CD4-positive, alpha-beta T cell treated with Interleukin-6 at 100 ng/mL for 8 hours (primary cell): ENCODE measurements around the gene OR51S1.
"Not testable (repeated sequence)": the region's sequence is repeated elsewhere in the genome, so short reads cannot be mapped to it uniquely, and the experiment has no call there.

Source experiments
- DNase-seq: peaks from one replicate; pipeline ENCODE4 v3.0.0-alpha.2; 2020; ENCODE audit warnings: mixed read lengths, low spot score

Gene OR51S1, protein sequence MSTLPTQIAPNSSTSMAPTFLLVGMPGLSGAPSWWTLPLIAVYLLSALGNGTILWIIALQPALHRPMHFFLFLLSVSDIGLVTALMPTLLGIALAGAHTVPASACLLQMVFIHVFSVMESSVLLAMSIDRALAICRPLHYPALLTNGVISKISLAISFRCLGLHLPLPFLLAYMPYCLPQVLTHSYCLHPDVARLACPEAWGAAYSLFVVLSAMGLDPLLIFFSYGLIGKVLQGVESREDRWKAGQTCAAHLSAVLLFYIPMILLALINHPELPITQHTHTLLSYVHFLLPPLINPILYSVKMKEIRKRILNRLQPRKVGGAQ

DNA sequence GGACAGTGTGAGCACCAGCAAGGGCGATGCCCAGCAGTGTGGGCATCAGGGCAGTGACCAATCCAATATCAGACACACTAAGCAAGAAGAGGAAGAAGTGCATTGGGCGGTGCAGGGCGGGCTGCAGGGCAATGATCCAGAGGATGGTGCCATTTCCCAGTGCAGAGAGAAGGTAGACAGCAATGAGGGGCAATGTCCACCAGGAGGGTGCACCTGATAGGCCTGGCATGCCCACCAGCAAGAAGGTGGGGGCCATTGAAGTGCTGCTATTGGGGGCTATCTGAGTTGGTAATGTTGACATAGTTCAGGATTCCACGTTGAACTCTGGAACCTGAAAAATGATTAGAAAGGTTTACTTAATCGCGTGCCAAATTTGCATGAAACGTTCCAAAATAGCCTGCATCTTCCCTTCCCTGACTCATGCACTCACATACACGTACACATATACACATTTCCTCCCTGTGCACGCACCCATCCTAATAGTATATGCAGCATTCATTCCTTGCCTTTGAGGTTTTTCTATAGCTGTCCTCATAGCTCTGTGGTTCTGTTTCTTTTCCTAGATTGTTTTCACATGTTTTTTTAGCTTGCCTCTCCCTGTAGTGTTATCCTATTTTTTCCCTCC, at the start of gene OR51S1:
Gene OR51S1 (minus strand): TSS at position 301 of the 625 bp plus-strand sequence. CDS start 0 bp downstream, at position 301.
- DNase-seq, result no peak

DNA sequence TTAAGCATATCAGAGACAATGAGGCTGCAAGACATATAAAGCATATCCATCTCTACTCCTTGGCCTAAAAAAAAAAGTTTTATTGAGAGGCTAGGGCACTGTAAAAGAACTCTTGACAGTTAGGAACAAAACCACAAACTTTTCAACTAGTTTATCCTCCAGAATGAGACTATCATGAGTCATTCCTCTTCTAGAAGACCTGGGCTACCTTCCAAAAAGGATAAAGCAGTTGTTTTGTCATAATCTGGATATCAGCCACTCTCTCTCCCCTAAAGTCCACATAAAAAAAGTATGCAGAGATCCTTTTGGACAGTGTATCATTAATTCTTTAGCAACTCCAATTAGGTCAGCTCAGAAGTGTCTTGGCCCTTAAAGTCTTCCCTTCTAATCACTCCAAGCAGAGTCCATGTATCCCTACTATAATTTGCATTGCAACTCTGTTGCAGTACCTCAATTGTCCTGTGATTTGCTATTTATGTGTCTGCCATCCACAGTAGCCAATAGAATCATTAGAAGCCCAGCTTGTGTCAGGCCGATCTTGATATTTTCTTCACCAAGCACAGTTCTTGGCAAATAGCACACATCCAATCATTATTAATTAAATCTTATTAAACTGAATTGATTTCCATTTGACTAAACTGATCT, 43.1 kb upstream of the OR51S1 start:
- no peak for DNase-seq

DNA sequence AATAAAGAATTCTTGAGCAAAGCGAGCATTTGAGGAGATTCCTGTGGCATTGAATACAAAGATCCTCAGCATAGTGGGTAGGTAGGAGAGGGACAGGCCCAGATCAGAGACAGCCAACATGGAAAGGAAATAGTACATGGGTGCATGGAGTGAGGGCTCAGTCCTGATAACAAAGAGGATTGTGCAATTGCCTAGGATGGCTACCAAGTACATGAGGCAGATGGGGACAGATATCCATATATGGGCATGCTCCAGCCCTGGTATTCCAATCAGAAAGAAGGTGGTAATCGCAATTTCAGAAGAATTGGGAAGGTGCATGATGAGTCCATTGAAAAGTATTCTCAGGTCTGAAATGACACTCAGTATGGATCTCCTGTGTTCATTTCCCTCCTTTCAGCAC, 41.3 kb upstream of the OR51S1 start:
- DNase-seq, result no peak

DNA sequence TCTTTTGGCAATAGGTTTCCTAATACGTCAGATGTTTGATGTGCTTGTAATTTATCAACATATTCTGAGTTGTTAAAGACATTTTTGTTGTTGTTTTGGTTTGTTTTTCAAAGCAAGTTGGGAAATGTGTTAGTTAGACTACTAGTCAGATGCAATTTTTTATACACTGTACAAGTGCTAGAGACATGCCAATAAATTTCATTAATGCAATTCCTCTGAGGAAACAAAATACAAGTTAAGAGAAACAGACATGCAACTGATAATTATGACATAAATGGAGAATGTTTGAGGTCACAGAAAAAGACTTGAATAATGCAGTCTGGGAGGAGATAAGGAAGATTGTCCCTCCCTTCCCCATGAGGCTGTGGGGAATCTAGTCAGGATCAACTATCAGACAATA, 38.6 kb upstream of the OR51S1 start:
- no peak for DNase-seq

DNA sequence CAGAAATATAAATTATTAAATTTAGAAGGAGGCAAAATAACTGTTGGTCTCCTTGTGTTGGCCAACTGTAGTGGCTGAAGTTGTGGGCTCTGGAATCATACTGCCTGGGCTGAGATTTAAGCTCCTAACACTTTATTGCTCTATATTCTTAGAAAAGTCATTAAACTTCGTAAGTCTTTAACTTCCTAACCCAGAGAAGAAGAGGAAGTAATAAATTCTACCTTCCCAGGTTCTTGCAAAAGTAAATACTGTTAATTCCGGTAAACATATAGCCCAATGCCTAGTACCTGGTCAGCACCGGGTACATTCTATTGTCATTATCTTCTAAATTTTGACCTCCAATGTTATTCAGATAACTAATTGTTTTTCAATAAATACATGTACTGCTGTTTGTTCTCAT, 37.2 kb upstream of the OR51S1 start:
- DNase-seq, result no peak

DNA sequence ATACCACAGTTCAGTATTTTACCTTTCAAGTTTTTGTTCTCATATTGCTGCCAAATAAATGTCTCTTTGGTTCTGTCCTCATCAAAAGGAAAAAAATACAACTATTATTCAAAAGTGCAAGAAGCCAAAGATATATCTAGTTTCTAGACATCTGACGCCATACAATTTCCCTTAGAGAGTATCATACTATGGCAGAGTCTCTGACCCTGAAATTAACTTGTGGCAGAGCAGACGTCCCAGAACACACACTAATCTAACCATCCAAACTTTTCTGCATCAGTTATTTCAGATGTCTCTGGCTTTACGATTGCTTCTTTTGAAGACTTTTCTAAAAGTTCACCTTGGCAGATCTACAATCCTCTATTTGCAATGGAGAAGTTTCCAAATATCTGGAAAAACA, 35.4 kb upstream of the OR51S1 start:
- no peak for DNase-seq

DNA sequence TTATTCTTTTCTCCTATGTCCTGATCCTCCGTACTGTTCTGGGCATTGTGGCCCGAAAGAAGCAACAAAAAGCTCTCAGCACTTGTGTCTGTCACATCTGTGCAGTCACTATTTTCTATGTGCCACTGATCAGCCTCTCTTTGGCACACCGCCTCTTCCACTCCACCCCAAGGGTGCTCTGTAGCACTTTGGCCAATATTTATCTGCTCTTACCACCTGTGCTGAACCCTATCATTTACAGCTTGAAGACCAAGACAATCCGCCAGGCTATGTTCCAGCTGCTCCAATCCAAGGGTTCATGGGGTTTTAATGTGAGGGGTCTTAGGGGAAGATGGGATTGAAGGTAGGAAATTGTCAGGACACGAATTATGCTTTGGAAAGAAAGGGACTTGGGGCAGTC, 33.5 kb upstream of the OR51S1 start:
- DNase-seq, result no peak

DNA sequence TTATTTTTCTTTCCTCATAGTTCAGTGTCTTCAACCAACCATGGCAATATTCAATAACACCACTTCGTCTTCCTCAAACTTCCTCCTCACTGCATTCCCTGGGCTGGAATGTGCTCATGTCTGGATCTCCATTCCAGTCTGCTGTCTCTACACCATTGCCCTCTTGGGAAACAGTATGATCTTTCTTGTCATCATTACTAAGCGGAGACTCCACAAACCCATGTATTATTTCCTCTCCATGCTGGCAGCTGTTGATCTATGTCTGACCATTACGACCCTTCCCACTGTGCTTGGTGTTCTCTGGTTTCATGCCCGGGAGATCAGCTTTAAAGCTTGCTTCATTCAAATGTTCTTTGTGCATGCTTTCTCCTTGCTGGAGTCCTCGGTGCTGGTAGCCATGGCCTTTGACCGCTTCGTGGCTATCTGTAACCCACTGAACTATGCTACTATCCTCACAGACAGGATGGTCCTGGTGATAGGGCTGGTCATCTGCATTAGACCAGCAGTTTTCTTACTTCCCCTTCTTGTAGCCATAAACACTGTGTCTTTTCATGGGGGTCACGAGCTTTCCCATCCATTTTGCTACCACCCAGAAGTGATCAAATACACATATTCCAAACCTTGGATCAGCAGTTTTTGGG, 33.0 kb upstream of the OR51S1 start, which contains the start of gene OR51T1:
Gene OR51T1 (plus strand): TSS at position 41 of the 641 bp plus-strand sequence. CDS start 0 bp downstream, at position 41.
- DNase-seq, result no peak

DNA sequence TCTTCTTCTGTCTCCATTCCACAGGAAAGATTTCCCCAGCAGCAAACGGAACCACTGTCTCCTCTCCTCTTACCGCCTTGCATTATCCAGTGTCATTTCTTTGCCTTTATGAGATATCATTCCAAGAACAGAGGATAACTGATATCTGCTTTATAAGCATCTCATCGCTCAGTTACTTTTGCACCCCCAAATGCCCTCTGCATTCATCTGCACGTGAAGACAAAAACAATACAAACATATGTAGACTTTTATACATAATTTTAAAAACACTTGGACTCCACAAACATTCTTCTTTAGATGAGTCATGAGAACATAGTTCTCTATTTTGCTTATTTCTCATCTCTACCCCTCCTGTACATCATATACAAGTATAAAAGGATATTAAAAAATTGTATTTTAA, 32.2 kb upstream of the OR51S1 start:
- no peak for DNase-seq

DNA sequence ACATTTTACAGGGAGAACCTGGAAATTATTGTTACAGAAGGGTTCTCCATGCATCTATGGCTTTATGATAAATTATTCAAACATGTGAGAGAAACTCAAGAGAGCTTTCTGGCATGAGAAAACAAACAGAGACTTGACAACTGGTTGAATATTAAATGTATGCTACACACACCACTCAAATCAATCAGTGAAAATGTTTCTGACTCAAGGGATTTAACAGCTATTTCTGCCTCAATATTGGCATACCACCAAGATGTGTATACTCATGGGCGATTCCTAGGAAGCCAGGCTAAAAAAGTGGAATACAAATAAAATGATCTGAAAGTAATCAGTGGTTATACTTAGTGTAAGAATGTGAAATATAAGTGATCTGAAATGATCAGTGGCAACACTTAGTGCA, 16.8 kb upstream of the OR51S1 start:
- no peak for DNase-seq

DNA sequence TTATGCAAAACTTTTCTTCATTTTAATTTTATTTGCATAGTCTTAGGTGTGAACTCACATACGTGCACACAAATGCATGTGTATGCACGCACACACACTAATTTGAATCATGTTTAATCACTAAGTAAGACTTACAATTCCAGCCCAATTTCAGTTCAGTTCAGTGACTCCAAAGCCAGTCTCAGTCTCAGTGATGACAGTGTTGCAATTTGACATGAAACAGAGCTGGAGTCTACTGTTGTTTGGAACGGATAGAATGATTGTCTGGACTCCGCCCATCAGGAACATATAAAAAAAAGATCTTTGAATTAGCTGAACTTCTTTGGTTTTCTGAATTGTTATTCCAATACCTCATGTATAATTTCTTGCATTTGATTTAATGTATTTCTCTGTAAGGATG, 14.9 kb upstream of the OR51S1 start:
- no peak for DNase-seq

DNA sequence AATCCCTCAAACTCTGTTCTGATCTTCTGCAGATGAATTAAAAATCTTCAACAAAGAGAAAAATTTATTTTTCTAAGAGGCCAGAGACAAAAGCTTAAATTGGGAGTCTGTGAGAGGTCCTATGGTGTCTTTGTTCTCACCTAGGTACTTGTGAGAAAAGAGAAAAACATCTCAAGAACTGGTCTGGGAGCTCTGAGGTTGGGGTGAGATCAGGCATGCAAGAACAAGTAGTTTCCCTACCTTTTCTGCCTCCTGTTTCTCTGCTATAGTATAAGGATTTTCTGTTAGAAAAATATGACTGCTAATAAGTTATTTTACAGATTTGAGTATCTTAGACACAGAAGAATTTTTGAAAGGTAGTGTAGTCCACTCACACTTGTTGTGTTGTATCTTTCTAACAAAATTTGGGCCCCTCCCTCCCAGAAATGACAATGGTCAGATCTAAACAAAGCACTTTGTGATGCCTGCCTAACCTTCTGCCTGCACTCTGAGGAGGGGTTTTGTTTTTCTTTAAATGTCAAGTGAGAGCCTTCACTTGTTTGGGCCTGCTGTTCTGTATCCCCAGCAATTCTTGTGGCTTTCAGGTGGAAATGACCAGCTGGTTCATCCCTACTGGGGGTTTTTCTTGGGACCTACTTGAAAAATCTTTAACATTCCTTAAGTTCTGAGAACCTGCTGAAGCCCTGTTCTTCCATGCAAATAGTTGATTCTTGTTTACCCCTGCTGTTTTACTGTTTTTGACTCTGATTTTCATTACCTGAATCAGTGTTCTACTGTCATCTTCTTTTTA, 13.6 kb upstream of the OR51S1 start:
- no peak for DNase-seq

DNA sequence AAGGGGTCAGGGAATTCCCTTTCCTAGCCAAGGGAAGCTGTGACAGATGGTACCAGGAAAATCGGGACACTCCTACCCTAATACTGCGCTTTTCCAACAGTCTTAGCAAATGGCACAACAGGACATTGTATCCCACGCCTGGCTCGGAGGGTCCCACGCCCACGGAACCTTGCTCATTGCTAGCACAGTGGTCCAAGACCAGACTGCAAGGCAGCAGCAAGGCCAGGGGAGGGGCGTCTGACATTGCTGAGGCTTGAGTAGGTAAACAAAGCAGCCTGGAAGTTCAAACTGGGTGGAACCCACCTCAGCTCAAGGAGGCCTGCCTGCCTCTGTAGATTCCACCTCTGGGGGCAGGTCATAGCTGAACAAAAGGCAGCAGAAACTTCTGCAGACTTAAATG, 5.3 kb upstream of the OR51S1 start:
- not testable (repeated sequence) for DNase-seq

DNA sequence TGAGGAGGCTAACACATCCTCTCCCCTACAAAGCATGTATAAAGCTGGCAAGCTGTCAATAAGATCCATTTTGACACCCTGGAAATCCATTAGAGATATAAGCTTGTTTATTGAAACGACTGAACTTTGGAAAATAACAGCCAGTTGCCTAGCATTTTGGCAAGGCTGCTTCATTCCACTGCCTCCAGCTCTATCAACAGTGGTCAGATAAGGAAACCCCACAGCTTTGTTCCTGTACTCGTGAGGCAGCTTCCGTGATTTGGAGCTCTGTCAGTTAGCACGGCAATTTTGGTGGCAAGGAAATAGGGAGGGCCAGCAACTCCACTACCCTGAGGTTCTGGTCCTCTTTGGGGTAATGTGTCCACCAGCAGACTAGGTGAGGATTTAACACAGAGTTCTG, 2.0 kb upstream of the OR51S1 start:
- no peak for DNase-seq

DNA sequence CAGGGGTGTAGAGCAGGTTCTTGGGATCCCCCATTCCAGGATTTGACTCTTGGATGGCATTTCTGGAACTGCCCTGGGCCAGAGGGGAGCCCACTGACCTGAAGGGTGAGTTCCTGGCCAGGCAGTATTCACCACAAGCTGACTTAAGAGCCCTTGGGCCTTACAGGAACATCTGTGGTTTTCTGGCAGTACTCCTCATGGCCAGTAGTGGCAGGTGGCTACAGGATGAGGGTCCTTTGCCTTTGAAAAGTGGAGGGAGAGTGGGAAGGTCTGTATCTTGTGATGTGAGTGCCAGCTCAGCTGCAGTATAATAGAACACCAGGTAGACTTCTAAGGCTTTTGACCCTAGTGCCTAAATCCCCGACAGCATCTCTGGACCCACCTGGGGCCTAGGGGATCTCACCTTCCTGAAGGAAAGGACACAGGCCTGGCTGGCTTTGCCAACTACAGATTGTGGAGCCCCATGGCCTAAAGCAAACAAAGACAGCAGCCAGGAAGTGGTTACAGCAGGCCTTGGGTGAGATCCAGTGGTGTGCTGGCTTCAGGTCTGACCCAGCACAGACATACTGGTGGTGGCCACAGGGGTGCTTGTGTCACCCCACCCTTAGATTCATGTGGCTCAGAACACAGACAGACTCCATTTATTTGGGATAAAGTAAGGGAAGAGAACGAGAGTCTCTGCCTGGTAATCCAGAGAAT, 9.0 kb downstream of the OR51S1 start:
- no peak for DNase-seq

DNA sequence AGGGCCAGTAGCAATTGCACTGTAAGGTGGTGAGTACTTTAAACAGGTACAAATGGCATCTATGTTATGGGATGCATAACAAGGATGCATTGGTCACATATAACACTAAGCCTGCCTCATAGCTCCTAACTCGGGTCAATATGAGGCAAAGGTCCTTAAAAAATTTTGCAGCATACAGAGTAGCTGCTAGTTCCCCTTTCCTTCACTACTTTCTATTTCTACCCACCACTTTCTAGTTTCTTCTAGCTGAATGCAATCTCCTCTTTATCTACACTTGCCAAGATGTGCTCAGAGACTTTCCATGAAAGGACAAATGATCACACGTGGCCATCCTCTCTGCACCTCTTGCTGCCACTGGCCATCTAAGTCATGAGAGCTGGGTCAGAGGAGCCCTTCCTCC, 18.1 kb downstream of the OR51S1 start:
- DNase-seq, result no peak

DNA sequence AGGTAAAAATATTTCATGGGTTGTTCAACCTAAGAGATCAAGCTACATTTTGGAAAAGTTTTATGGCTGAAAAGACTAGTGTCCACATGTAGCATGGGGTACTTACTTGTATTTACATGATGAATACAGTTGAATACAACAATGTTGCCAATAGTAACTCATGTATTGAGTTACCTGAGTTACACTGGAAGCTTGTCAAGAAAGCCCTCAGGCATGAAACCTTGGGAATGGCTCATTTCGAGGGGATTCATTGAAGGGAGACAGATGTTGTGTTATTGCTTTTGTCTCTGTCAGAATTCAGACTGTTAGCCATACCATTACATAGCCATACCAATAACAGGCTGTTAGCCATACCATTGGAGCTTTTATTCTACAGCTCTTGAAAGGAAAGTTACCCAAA, 18.7 kb downstream of the OR51S1 start:
- DNase-seq, result no peak

DNA sequence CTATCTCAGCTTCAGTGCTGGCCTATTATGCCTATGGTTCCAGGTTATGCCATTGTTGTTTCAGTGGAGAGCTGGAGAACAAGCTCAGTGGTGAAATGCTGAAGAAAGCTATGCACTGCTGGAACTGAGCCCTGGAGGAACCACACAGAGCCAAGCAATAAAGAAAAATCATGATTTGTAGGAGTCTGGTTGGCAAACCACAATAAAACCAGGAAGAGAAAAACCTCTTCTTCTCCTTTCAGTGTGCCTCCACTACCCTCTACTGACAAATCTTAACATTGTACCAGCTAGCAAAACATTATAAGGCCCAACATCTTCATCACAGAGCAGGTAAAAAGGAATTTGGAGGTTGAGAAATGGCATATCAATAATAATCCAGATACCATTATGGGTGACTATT, 22.6 kb downstream of the OR51S1 start:
- no peak for DNase-seq

DNA sequence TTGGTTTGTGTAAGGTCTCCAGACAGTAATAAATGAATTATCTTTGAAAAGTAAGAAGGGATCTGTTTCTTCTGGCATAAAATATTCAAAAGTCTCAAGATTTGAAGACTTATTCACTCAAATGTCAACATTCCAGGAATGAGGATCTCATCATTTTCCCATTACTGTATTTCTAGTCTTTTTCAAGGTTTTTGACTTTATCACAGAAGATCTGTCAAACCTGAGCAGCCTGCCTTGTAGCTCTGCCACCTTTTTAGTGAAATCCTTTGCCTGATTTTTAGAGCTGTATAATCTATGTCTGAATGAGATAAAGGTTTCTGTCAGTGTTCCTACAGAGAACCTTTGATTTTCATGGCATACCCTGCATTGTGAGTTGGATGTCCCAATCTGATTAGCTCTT, 23.9 kb downstream of the OR51S1 start:
- DNase-seq, result no peak

DNA sequence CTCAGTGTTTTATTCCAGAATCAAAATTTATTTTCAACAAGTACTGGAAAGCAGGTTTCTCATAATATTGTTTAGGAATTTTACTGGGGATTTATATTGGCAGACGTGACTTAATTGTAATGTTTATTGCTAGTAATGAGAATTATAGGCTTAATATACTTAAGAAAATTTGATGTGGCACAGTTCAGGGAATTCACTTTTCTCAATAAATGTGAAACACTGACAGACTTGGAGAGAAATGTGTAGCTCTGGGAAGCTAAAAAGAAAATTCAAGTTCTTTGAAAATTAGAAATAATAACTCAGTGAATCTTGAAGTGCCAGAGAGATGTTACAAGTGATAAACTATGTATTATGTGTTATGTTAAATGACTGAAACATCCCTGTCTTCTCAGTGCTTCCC, 28.0 kb downstream of the OR51S1 start, which contains the start of gene OR51F2:
Gene OR51F2 (plus strand): TSS at position 301 of the 400 bp plus-strand sequence. CDS start 101 bp downstream, outside the sequence.
- DNase-seq, result no peak

DNA sequence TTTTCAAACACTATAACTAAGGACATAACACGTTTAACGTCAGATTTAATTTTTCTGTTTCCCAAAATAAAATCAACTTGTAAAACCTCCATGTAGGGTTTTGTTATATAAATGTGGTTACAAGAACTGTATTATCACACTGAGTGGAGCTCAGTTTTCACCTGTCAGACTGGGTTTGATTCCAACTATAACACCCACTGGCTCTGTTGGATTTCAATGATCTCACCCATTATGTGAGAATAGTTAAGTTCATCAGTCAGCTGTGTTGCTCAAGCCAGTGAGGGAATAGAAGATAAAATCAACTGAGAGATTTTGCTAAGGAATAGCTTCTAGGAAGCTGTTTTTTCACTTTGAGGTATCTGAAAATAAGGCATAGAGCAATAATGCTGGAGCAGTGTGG, 39.8 kb downstream of the OR51S1 start:
- DNase-seq, result no peak
